HepG2 (cell line): ENCODE results near the gene TMEM178A.

Experiments used
- CEBPG ChIP-seq: IDR thresholded peaks from 2 replicates; pipeline ENCODE4 v1.6.1; 2016
- CTCF ChIP-seq: sonication (generic); formaldehyde crosslinking; IDR thresholded peaks from 2 replicates; pipeline ENCODE4 v1.5.0; 2020; ENCODE audit warnings: mild to moderate bottlenecking, missing genetic modification reagents, moderate library complexity
- GABPB1 ChIP-seq: IDR thresholded peaks from 2 replicates; pipeline ENCODE4 v1.6.1; 2016; ENCODE audit warnings: mild to moderate bottlenecking, missing genetic modification reagents, moderate library complexity, missing compliant biosample characterization
- REST ChIP-seq, 2 experiments: IDR thresholded peaks; 2 replicates each; pipeline ENCODE4 v1.6.1; 2011 to 2012; ENCODE audit warnings: low read length in 2 of 2, borderline replicate concordance in 1 of 2, low read depth in 1 of 2, mild to moderate bottlenecking in 1 of 2, moderate library complexity in 1 of 2

- TF ChIP-seq CTCF (CRISPR knock-in tag) (no peak), GABPB1 (CRISPR knock-in tag) (no peak), CEBPG (CRISPR knock-in tag) (no peak), REST (IDR thresholded peaks at IDR 0.05; ENCODE audit: borderline replicate concordance in 1 of 2, low read depth in 1 of 2, low read length in 2 of 2) (no peak)
These were observed 34.0 kb upstream of the TMEM178A start for GRCh38 chr2:39631718-39632117.
